Left colon (tissue), 2 donors: ENCODE results near the gene PDE4B. TPM values are rescaled to one million over a fixed set of nuclear protein-coding genes. Genes with fewer than 3 reads are reported as not detected.

Source experiments
- ATAC-seq: fragments of 200-7000 bp; cut with Tn5 transposase; one replicate; pipeline ENCODE4 v1.9.1; 2020; ENCODE audit warnings: mild to moderate bottlenecking, moderate library complexity
- DNase-seq, 2 donors: peaks; one replicate each; pipeline ENCODE4 v3.0.0-alpha.2; 2020
- intact Hi-C, 2 donors: fragments of 100-400 bp; cut with DNase I in 1 of 2; cut with micrococcal nuclease in 1 of 2; formaldehyde crosslinking; loops; one replicate each; pipeline versions ENCODE4 v1.11.2 to v1.14.0; 2022; cut with DNase I, micrococcal nuclease
- total RNA-seq, 2 donors: library from RNA; stranded (reverse); fragmentation: NEBNext Ultra II Directional; extraction: Animal tissue kit (Norgen Biotek cat#: 25700); gene quantifications; one replicate each; pipeline ENCODE4 v1.2.1, GENCODE V29; 2021
- donor health status: DM: no; HTN: no; CAD: no.
- donor health status: DM: yes; HTN: yes; CAD: no.

The PDE4B gene
- total RNA-seq, 2 donors from 2014 or later = 4.2 to 4.4 TPM

DNA sequence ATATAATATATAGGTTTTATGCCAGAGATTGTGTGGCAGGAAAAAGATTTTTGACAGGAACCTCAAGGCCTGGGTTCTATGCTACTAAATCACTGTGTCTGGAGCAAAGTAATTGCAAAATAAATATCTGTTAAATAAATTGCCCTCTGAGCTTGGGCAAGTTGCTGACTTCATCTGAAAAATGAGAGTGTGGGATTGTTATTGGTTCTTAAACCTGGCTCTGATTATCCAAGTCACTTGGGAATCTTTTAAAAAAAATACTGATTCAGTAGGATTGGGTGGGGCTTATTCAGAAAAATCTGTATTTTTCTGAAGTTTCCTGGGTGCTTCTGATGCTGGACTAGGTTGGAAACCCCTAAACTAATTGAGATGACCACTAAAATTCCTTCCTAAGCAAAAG is 567.1 kb downstream of the PDE4B start:
- intact Hi-C loops = no loop called here
- no peak for ATAC-seq

DNA sequence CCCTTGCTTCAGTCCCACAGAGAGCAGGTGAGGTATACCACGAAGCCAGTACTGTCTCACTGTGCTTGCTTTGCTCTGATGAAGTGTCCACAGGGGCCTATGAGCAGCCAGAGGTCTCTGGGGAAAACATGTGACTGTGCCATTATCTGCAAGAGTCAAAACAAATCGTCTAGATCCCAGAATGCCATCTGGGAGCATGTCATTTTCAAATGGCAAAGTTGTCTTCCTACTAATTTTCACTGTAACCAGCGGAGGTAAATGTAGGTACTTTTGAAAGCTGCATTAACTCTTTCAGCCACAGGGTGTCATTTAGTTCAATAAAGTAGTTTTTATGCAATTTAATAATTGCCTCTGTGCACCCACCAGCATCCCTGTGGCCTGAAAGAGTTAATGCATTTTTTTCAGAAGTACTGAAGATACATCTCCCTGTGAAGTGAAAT is 567.6 kb downstream of the PDE4B start:
- DNase-seq (no peak), ATAC-seq (no peak)
- intact Hi-C loops = no loop called here

More for the DNA sequence above, 567.1 kb downstream of the PDE4B start:
- no peak for DNase-seq

DNA sequence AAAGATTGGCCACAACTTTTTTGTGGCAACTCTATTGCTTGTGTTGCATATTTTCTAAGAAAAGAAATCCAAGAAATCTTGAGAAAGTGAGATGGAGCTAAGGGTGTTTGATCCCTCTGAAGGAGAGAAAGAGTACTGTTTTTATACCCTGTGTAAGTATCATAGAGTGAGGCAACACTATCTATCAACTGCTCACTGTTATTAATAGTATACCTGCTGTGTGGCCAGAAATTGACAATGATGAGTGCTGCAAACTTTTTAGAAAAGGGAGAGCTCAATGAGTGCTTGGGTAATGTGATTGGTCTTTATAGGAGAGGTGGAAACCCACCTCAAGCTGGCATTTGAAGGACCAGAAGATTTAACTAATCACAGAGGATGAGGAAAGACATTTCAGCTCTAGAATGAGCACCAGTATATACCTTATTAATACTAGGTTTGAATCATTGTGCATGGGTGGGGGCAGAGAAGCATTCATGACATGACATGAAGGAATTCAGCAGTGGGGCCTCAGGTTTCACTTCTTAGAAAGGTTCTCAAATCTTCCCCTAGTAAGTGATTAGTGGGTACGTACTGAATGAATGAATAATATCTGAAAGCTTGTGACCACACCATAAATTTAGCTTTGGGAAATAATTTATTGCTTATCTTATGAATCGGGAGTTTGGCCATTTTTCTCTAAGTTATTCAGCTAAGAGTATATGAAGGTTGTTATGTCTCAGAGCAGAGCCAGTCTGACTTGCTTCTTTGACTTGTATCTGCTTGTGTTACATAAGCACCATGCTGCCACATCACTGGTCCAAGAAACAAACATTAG is 572.1 kb downstream of the PDE4B start:
- DNase-seq = no peak
- no peak for ATAC-seq
- intact Hi-C loops = no loop called here

DNA sequence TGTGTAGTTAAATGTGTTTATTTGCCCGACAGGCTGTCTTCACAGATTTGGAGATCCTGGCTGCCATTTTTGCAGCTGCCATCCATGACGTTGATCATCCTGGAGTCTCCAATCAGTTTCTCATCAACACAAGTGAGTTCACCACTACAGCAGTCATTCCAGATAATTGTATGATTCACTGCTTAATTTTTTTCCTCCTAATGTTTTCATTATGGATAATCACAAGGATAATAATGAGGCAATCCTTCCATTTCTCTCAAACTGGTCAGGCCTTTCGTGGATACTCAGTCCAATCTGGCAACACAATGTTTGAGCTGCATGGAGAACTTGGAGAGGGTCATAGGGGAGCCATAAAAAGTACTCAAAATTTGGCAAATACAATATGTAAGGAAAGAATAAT is 572.9 kb downstream of the PDE4B start:
- ATAC-seq (no peak), DNase-seq (no peak)
- intact Hi-C loops = no loop called here

DNA sequence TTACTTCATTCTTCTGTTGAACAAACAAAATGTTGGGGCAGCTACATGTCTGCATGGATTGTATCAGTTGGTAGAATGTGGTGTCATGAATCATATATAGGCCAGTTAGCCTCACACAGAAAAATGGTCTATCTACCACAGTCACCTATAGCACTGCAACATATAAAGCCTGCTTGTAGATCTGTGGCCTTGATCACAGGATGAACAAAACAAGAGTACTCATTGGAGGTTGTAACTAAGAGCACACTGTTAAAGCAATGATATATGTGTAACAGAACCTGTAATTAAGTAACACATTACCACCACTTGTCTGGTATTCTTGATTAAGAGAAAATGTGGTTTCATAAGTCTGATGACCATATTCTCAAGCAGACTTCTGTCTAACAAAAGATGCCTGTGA is 573.9 kb downstream of the PDE4B start:
- DNase-seq = no peak
- intact Hi-C loops = no loop called here
- ATAC-seq = no peak

DNA sequence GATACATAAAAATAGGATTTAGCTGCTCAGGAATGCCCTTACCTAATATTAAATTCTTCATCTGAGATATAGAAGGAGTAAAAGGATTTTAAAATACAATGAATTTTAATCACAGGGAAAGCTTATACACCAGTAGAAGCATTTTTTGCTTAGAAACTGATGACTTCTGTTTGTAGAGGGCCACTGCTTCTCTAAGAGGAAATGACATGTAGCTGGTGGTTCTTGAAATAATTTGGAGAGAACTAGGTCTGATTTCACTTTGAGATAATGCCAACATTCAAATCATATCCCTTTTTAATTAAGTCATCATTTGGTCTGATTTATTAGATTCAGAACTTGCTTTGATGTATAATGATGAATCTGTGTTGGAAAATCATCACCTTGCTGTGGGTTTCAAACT is 574.7 kb downstream of the PDE4B start:
- ATAC-seq = no peak
- no peak for DNase-seq
- intact Hi-C loops = no loop called here

DNA sequence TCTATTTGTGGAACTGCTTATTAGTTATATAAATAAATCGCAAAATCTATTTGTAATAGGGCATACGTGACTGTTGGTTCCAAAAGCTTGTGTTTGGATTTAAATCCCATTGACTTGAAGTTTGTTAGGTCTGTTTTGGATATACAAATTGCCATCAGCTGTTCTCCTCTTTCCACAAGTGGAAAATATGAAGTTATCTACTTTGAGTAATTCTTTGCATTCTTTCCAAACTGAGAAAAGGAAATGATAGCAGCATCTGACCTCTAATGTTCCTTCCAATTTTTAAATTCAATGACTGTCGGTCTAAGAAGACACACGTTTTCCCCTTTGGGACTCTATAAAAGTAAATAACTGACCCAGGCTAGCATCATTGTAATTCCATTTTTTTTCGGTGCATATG is 575.6 kb downstream of the PDE4B start:
- ATAC-seq (no peak), DNase-seq (no peak)
- intact Hi-C loops = no loop called here

DNA sequence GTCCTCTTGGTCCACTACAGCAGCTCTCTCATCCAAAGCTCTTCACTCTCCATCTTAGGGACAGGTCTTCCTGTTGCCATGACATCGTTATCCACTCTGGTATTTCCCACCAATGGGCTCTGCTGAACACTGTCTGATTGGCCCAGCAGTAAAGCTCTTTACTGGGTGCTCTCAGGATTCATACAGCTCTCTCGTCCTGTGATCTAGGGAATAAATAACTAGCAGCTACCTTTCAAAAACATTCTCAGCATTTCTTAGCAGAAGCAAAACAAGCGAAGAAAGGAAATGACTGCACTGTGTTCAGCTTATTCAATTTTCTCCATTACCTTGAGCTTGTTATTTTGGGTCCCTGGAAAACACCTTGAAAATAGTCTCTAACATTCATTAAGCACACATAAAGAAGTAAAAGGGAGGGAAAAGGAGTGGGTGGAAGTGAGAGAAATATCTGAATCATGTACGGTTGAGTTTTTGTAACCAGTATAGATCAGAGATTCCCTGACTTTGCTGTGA is 577.8 kb downstream of the PDE4B start:
- intact Hi-C loops = no loop called here
- DNase-seq (no peak), ATAC-seq (no peak)

DNA sequence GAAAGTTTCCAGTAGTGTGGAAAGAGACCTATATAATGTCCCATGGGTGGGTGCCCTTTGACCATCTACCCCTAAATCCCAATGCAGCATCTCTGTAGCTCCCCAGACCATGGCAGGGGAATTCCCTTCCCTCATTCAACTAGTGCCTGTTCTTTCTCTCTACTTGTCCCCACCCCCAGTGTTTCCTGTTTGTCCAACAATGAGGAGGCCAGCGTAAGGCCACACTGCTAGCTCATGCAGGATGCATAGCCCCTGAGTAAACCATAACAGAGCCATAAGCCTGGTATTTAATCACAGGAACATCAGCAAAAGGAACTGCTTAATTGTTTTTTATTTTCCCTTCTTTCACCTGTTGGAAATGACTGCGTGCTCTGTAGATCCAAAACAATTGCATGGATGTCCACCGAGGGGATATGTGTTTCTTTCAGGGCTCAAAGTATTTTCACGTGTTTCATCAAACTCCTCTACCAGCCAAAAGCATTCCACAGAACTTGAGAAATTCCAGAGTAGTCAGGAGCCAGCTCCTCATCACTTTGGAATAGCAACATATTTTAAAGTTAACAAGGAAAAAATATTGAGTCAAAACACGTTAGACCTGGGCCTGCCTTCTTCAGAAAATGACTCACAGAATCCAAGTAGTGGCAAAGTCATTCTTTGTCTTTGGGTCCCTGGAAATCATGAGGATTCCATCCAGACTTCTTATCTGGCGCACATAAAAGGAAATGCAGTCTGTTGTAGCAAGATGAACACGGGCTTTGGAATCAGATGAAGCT is 578.7 kb downstream of the PDE4B start:
- intact Hi-C loops = no loop called here
- ATAC-seq (no peak), DNase-seq (no peak)

DNA sequence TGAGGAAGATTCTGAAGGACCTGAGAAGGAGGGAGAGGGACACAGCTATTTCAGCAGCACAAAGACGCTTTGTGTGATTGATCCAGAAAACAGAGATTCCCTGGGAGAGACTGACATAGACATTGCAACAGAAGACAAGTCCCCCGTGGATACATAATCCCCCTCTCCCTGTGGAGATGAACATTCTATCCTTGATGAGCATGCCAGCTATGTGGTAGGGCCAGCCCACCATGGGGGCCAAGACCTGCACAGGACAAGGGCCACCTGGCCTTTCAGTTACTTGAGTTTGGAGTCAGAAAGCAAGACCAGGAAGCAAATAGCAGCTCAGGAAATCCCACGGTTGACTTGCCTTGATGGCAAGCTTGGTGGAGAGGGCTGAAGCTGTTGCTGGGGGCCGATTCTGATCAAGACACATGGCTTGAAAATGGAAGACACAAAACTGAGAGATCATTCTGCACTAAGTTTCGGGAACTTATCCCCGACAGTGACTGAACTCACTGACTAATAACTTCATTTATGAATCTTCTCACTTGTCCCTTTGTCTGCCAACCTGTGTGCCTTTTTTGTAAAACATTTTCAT is 579.9 kb downstream of the PDE4B start:
- DNase-seq (no peak), ATAC-seq (no peak)
- intact Hi-C loops = no loop called here

DNA sequence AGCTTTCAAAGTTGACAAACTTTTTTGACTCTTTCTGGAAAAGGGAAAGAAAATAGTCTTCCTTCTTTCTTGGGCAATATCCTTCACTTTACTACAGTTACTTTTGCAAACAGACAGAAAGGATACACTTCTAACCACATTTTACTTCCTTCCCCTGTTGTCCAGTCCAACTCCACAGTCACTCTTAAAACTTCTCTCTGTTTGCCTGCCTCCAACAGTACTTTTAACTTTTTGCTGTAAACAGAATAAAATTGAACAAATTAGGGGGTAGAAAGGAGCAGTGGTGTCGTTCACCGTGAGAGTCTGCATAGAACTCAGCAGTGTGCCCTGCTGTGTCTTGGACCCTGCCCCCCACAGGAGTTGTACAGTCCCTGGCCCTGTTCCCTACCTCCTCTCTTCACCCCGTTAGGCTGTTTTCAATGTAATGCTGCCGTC is 580.5 kb downstream of the PDE4B start:
- intact Hi-C loops = no loop called here
- no peak for ATAC-seq
- no peak for DNase-seq

DNA sequence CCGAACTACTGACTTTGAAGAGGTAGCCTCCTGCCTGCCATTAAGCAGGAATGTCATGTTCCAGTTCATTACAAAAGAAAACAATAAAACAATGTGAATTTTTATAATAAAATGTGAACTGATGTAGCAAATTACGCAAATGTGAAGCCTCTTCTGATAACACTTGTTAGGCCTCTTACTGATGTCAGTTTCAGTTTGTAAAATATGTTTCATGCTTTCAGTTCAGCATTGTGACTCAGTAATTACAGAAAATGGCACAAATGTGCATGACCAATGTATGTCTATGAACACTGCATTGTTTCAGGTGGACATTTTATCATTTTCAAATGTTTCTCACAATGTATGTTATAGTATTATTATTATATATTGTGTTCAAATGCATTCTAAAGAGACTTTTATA is 581.5 kb downstream of the PDE4B start:
- DNase-seq (no peak), ATAC-seq (no peak)
- intact Hi-C loops = no loop called here

DNA sequence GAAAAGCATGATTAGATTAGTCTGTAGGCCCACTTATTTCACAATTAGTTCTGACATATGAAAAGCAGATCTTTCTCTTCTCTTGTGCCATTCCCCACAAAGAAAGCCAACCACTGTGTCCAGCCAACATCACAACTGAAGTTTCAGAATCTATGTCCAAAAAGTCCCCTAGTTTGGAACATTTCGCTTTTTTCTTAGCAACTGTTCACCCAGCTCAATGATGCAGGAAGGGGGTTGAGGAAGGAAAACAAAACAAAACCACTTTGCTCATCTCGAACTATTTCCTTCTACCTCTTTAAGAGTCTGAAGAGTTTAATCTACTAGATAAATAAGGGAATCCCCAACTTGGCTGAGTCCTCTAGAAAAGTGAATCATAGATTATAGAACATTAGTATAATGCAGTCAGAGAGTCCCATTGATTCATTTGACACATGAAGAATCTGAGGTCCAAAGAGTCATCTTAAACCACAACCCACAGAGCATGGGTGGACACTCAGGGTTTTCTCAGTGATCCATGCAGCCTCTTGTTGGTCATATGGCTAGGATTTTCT is 581.9 kb downstream of the PDE4B start:
- ATAC-seq (no peak), DNase-seq (no peak)
- intact Hi-C loops = no loop called here

DNA sequence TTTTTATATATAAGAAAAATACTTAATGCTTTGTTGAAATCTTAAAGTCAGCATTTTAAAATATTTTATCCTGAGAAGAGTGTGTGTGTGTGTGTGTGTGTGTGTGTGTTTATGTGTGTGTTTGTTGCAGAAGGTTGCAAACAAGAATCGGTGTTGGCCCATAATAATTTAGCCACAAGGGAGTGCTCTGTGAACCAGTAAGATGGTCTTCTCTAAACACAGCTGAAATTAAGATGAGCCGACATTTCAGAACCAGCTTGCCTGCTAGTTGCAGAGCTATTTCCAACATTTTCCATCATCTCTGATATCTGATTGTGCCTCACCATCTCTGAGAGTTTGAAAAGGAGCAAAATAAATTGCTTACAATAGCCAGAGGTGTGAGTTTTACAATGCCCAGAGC is 582.4 kb downstream of the PDE4B start:
- DNase-seq (no peak), ATAC-seq (no peak)
- intact Hi-C loops = no loop called here

DNA sequence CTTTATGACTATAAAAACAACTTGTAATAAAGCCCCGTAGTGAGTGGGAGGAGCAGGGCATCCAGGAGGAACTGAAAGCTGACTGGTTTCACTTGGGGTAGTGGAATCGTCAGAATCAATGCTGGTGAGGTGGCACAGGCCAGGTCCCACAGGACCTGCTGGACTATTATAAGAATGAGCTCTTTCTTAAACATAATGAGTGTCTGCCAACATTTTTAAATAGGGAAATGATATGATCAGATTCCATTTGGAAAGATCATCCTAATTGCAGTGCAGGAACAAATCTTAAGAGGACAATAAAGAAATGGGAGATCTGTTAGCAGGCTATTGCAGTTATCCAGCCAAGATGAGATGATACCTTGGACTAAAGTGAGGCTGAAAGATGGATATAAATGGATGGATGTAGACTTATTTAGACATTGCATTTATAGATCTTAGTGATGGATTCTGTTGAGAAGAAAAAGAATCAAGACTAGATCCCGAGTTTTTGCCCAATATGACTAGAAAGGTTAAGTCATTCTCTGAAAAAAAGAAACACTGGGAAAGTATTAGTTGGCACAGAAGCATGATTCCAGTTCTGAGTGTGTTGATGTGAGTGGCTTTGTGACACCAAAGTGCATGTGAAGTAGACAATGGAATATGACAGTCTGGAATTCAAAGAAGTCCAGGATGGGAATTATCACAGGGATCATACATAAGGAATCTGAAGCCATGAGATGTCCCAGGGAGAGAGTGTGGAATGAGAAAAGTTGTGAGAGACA is 587.9 kb downstream of the PDE4B start:
- intact Hi-C loops = no loop called here
- peak; percentile 26 to 49 for DNase-seq
- ATAC-seq = peak; percentile 51

DNA sequence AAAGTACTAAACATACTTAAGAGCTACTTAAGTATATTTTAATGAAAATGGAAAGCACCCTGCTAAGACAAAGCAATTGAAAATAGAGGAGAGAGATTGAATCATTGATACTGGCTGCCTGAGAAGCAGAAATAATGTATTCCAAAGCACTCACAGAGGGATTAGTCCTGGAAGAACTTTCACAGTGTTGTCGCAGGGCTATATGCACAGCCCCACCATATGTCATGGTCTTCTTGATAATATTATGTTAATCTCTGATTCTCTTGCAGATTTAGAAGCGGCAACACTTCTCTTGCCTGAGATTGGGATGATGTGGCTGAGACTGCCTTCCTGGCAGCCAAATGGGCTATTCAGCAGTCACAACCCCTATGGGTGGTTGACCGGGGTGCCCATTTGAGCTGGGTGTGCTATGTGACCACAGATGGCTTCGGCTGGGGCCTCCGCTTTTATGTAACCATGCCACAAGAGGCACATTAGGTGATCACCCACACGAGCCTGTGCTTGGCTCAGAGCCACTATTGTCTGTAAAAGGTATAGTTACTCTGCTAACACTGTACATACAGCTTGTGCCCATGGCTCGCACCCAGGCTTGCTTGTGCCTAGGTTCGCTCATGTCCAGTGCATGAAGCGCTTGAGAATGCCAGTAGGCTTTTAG is 589.1 kb downstream of the PDE4B start:
- no peak for DNase-seq
- no peak for ATAC-seq
- intact Hi-C loops = no loop called here

DNA sequence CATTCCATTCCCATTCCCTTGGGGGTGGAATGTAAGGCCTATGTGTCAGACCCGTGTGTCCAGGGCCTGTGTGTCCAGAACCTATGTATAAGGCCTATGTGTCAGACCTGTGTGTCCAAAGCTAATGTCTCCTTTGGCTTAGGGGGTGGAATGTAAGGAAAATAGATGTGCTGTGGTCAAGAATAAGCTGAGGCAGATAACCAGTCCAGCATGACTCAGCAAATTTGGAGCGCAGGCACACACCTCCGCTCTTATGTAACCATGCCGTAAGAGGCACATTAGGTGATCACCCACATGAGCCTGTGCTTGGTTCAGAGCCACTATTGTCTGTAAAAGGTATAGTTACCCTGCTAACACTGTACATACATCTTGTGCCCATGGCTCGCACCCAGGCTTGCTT is 590.5 kb downstream of the PDE4B start:
- intact Hi-C loops = no loop called here
- DNase-seq (no peak), ATAC-seq (no peak)

DNA sequence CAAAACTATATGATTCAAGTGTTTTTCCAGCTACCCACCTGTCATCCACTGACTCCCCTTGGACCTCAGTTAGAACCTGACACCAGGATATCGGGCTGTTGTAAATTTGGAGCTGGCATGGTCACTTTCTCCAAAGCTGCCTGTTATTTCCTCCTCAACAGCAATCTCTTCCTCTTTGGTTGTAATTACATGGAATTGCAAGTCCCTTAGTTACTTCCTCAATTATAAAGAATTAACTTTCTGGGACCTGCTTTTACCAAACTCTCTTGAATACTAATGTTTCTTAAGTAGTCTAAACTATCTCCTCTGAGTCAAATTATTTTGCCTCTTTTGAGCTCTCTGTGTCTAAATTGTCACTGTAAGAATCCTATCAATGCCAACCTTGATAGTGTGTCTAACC is 590.9 kb downstream of the PDE4B start:
- intact Hi-C loops = no loop called here
- no peak for DNase-seq
- ATAC-seq = no peak
